Left cardiac atrium (tissue), 4 donors: ENCODE data around the gene ATP1A3. TPM values are rescaled to one million over a fixed set of nuclear protein-coding genes. Genes with fewer than 3 reads are reported as not detected.
"Not testable (repeated sequence)": the region's sequence is repeated elsewhere in the genome, so short reads cannot be mapped to it uniquely, and the experiment has no call there.

Experiments used
- ATAC-seq, 2 donors: fragments of 200-7000 bp; cut with Tn5 transposase; one replicate each; pipeline ENCODE4 v1.9.1; 2020; ENCODE audit warnings: mild to moderate bottlenecking in 2 of 2, moderate library complexity in 2 of 2
- DNase-seq: peaks from one replicate; pipeline ENCODE4 v3.0.0-alpha.2; 2020
- intact Hi-C, 2 donors: fragments of 100-400 bp; cut with DNase I; formaldehyde crosslinking; loops; one replicate each; pipeline versions ENCODE4 v1.14.1 to v1.15.1; 2022 to 2023
- total RNA-seq, 2 donors: library from RNA; stranded (reverse); fragmentation: NEBNext Ultra II Directional; extraction: Animal tissue kit (Norgen Biotek cat#: 25700); gene quantifications; one replicate each; pipeline ENCODE4 v1.2.1, GENCODE V29; 2021
- donor health status: DM: no; HTN: yes; CAD: no.
- donor health status: DM: no; HTN: yes; CAD: no; lungs with severe emphysema.
- donor health status: DM: yes; HTN: yes; CAD: no.
- donor health status: Dilated cardiomyopathy.

Gene ATP1A3
- total RNA-seq, 2 donors from 2014 or later: 235 to 274 TPM

DNA sequence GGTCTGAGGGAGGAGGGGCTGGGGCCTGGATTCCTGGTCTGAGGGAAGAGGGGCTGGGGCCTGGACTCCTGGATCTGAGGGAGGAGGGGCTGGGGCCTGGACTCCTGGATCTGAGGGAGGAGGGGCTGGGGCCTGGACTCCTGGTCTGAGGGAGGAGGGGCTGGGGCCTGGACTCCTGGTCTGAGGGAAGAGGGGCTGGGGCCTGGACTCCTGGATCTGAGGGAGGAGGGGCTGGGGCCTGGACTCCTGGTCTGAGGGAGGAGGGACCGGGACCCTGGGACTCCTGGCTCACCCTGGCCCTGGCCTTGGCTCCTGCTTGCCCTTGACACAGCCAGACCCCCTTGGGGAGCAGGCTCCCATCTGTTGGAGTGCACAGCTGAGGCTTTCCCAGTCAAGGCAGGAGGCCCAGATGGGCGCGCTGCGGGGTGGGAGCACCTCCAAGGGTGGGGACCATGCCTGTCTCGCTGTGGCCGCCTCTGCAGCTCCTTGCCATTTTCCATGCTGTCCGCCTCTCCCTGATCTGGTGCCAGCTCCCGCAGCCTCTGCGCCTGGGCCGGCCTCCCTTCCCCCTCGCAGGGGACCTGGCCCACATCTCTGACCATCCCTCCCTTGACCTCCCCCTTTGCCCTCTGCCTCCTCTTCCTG, 2.0 kb downstream of the ATP1A3 start:
- DNase-seq, ATAC-seq, intact Hi-C loops: not testable (repeated sequence)

DNA sequence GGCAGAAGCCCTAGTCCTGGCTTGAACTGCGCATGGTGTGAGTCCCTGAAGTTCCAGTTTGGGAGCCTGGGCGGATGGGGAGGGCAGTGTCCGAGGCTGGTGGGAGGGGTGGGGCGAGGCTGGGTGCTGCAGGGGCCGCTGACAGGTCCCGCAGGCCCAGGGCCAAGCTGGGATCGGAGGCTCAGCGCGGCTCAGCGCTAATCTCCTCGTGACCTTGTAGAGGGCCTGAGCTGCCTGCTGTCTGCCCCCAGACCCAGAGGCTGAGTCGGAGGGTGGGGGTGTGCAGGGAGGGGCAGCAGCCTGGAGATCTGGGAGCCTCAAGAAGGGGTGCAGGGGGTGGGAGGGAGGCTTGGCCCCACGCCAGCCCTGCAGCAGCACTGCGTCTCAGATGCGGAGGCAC, 3.0 kb downstream of the ATP1A3 start:
- ATAC-seq (peak; percentile 53 to 61), DNase-seq (peak; percentile 60)
- intact Hi-C loops: no loop called here

DNA sequence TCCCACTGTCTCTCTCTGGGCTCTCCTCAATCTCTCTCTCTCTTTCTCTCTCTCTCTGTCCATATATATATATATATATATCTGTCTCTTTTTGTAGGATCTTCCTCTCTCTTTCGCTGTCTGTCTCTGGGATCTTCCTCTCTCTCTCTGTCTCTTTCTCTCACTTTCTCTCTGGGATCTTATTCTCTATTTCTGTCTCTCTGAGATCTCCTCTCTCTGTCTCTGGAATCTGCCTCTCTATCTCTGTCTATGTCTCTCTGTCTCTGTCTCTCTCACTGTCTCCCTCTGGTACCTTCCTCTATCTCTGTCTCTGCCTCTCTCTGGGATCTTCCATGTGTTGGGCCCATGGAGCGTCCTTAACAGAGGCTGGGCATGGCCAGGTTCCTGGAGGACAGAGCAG, 3.4 kb downstream of the ATP1A3 start:
- ATAC-seq (no peak), DNase-seq (no peak)
- intact Hi-C loops: no loop called here

DNA sequence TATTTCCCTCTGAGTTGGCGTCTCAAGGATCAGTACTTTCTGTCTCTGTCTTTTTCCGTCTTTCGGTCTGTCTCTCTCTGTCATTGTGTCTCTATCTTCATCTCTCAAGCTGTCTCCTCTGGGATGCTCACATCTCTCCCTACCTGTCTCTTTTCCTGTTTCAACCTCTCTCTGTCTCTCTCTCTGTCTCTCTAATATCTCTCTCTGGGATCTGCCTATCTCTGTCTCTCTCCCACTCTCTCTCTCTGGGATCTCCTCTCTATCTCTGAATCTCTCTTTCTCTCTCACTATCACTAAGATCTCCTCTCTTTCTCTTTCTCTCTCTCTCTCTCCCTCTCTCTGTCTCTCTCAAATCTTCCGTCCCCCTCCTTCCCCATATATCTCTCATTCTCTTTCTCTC, 4.0 kb downstream of the ATP1A3 start:
- intact Hi-C loops: no loop called here
- DNase-seq (no peak), ATAC-seq (no peak)

DNA sequence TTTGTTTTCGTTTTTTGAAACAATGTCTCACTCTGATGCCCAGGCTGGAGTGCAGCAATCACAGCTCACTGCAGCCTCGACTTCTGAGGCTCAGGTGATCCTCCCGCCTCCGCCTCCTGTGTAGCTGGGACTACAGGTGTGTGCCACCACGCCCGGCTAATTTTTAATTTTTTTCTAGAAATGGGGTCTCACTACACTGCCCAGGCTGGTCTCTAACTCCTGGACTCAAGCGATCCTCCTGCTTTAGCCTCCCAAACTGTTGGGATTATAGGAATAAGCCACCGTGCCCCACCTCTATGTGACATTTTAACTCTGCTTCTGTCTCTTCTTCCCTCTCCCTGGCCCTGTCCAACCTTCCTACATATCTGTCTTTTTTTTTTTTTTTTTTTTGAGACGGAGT, 5.1 kb downstream of the ATP1A3 start:
- ATAC-seq (no peak), DNase-seq (no peak)
- intact Hi-C loops: no loop called here

DNA sequence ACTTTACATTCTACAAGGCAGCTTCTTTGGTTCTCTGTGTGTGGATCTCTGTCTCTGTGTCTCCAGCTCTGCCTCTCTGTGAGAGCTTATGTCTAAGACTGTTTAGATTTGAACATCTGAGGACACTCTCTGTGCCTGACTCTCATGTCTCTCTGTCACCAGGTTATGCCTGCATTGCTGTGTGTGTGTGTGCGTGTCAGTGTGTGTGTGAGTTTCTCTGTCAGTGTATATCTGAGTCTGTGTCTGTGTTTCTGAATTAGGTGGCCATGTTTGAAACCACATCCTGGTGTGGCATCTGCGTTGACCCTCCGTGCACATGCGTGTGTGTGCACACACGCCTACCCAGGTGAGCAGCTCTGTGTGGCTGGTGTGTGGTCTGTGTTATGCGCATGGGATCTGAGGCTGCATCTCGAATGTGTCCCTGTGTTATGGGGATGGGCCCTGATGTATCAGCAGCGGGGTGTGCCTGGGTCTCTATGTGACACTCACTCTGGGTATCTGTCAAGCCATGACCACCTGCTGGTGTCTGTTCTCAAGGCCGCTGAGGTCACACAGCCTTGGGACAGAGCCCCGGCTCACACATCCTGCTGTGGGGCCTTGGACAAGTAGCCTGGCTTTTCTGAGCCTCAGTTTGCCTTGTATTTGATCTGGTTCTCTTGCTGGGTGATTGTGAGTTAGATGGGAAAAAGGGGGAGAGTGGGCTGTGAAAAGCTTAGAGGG, 6.7 kb downstream of the ATP1A3 start:
- no peak for ATAC-seq
- DNase-seq: no peak
- intact Hi-C loops: no loop called here

DNA sequence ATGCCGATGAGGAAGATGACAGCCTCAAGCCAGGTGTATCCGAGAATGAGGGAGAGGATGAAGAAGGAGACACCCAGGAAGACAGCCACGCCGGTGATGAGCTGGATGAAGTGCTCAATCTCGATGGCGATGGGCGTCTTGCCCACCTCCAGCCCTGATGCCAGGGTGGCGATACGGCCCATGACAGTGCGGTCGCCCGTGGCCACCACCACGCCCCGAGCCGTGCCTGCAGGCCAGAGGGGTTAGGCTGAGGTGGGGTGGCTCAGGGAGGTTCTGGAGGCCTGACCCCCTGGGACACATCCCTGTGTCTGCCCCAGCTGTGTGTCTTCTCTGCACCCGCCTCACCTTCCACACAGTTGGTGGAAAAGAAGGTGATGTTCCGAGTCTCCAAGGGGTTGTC, 9.1 kb downstream of the ATP1A3 start:
- ATAC-seq (no peak), DNase-seq (no peak)
- intact Hi-C loops: no loop called here

DNA sequence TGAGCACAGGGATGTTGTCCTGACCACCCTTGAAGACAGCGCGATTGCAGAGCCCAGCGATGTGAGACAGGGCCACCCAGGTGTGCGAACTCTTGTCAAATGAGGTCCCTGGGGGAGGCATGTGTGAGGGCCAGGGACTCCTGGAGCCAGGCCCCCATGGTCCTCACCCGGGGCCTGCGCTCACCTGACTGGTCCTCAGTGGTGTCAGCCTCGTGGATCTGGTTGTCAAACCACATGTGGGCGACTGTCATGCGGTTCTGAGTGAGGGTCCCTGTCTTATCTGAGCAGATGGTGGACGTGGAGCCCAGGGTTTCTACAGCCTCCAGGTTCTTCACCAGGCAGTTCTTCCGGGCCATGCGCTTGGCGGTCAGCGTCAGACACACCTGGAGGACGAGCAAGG, 12.3 kb downstream of the ATP1A3 start:
- ATAC-seq: no peak
- intact Hi-C loops: no loop called here
- DNase-seq: no peak

DNA sequence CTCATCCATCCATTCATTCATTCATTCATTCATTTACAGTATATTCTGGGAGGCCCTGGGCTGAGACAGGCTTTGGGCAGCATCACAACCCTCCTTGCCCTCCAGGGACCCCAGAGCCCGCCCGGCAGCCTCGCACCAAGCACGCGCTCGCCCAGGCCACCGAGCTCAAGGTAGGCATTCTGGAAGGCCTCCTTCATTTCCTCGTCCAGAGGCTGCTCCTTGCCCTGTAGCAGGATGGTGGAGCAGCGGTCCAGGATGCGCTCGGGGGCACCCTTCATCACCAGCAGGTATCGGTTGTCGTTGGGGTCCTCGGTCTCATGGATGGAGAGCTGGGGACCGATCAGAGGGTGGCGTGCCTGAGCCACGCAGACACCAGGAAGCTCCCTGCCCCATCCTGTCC, 15.6 kb downstream of the ATP1A3 start:
- intact Hi-C loops: no loop called here
- DNase-seq: no peak
- ATAC-seq: no peak

DNA sequence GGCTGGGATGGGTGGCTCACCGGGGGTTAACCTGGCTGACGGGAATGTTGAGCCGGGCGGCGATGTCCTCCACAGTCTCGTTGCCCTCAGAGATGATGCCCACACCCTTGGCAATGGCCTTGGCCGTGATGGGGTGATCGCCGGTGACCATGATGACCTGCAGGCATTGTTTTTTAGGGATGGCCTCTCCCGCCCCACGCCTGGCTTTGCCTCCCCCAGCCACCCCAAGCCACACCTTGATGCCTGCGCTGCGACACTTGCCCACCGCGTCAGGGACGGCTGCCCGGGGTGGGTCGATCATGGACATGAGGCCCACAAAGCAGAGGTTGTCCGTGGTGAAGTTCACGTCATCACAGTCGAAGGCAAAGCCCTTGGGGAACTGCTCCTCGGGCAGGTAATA, 16.1 kb downstream of the ATP1A3 start:
- no peak for ATAC-seq
- DNase-seq: no peak
- intact Hi-C loops: no loop called here

DNA sequence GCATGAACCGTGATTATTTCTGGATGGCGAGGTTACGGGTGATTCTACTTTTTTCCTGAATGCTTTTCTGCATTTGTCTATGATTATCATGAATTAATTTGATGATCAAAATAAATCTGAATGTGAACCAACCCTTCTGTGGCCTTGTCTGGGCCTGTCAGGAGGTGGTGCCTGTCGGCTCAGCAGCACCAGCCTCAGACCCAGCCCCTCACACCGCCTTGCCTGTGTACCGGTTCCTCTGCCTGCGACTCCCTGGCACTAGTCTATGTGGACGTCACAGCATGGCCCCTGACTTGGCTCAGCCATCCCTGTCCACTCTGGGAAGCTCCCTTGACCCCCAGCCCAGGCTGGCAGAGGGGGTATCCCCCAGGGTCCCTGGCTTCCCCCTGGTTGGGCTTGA, 19.4 kb downstream of the ATP1A3 start:
- ATAC-seq: peak in 1 of 2 donors; percentile 15
- DNase-seq: no peak
- intact Hi-C loops: no loop called here

DNA sequence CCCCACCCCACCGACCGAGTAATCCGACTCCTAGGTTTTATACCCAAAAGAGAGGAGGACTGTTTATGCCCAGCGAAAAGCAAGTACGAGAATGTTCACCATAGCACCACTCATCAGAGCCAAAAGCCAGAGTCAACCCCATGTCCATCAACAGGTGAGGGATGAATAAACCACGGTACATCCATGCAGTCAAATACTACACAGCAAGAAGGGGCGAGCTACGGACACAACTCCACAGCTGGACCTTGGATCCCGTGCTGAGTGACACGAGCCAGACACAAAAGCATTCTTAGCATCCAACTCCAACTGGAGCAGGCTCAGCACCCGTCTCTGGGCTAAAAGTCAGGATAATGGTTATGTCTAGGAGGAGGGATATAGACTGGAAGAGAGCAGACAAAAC, 22.7 kb downstream of the ATP1A3 start:
- intact Hi-C loops: no loop called here
- DNase-seq: no peak
- ATAC-seq: no peak

DNA sequence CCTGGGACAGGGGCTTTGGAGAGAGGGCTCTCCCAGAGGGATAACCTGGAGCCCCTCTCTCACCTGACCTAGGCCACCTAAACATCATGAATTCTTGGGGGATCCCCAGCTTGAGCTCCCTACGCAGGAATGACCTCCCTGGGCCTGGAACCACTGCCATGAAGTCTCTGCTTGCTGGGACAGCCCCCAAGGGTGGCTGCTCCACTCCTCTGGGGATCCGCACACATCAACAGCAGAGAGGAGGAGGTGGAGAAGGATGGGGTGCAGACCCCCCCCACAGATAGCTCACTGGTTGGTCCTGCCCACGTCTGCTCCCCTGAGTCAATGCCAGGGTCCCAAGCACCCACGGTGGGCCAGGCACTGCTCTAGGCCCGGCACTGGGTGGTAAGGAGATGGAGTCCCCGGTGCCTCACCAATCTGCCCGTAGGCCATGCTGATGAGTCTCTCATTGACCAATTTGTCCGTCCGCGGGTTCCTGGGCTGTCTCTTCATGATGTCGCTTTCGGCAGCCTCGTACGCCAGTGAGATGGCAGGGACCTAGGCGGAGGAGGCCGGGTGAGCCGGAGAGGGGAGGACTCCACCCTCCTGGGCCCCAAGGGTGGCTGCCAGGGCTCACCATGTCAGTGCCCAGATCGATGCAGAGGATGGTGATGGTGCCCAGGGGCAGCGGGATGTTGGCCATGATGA, 24.1 kb downstream of the ATP1A3 start:
- intact Hi-C loops: no loop called here
- DNase-seq (no peak), ATAC-seq (no peak)

DNA sequence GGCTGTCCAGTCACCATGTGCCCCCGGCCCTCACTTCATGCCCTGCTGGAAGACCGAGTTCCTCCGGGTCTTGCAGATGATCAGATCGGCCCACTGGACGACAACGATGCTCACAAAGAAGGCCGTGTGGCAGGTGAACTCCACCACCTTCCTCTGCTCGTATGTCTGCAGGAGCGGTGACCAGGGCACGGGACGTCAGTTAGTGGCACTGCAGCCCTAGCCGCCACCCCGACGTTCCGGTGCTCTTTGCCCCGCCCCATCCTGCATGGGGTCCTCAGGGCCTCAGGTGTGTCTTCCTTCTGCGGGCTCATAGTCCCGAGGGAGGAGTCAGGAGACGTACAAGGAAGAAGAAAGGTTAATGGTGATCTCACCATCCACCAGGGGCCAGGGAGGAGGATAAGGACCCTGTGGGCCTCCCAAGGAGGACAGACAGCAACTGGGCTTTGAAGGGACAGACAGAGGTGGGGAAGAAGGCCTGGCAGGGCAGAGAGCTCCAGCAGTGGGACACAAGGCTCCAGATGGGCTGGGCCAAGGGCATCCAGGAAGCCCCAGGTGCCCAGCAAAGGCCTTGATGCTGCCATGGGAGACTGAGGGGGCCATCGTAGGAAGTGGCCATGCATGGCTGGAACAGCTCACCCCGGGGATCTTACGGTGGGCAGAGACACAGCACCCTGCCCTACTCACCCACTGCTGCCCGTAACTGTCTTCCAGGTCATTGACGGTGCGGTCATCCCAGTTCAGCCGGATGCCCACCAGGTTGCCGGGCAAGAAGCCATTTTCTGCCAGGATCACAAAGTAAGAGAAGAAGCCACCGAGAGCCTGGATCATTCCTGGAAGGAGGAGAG, 25.1 kb downstream of the ATP1A3 start:
- ATAC-seq: no peak
- intact Hi-C loops: no loop called here
- no peak for DNase-seq

DNA sequence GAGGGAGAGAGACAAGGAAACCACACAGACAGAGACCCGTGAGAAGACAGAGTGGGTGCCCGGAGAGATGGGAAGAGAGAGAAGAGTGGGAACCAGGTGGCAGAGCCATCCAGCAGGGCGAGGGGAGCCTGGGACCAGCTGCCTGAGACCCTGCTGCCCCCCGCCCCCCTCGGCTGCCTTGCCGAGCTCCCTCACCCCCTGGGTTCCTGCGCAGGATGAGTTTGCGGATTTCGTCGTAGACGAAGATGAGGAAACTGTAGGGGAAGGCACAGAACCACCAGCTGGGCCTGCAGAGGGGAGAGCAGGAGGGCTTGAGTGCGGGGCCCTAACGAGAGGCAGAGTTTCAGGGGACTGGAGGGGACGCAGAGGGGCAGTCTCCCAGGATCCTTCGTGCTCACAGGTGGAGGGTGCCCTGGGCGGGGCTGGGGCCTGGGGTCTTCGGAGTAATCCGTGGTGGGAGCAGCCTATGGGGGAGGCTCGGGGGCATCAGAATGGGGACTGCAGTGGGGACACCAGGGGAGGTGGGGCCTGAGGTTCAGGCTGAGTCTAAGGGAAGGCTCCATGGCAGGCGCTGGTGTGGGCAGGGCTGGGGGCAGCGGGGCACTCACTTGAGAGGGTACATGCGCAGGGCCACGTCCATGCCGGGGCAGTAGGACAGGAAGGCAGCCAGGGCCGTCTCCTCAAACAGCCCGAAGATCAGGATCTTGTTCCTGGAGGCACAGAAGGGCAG, 26.8 kb downstream of the ATP1A3 start:
- intact Hi-C loops: no loop called here
- DNase-seq (no peak), ATAC-seq (no peak)

DNA sequence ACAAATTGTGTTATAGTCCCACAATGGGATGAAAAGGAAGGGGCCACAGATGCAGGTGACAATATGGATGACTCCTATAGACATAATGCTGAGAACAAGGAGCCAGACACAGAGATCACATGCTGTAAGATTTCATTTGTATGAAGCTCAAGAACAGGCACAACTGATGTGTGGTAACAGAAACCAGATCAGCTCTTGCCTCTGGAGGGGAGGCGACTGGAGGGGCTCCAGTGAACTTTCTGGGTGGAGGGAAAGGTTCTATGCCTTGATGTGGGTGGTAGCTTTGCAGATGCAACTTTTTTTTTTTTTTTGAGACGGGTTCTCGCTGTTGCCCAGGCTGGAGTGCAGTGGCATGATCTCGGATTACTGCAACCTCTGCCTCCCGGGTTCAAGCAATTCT, 28.9 kb downstream of the ATP1A3 start:
- no peak for DNase-seq
- ATAC-seq: no peak
- intact Hi-C loops: no loop called here

DNA sequence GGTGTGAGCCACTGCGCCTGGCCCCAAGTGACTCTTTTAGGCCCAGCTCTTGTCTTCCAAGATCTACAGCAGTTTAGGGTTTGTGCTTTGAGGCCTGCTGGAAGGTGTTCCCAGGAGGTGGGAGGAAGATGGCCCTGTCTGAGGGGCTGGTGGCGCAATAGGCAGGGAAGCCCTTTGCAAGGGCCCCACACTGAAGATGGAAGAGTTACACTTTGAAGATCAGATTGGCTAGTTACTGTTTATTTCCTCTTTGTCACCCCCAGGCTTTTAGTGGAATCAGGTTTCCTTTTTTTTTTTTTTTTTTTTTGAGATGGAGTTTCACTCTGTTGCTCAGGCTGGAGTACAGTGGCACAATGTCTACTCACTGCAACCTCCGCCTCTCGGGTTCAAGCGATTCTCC, 33.1 kb downstream of the ATP1A3 start:
- ATAC-seq (no peak), DNase-seq (no peak)
- intact Hi-C loops: no loop called here

DNA sequence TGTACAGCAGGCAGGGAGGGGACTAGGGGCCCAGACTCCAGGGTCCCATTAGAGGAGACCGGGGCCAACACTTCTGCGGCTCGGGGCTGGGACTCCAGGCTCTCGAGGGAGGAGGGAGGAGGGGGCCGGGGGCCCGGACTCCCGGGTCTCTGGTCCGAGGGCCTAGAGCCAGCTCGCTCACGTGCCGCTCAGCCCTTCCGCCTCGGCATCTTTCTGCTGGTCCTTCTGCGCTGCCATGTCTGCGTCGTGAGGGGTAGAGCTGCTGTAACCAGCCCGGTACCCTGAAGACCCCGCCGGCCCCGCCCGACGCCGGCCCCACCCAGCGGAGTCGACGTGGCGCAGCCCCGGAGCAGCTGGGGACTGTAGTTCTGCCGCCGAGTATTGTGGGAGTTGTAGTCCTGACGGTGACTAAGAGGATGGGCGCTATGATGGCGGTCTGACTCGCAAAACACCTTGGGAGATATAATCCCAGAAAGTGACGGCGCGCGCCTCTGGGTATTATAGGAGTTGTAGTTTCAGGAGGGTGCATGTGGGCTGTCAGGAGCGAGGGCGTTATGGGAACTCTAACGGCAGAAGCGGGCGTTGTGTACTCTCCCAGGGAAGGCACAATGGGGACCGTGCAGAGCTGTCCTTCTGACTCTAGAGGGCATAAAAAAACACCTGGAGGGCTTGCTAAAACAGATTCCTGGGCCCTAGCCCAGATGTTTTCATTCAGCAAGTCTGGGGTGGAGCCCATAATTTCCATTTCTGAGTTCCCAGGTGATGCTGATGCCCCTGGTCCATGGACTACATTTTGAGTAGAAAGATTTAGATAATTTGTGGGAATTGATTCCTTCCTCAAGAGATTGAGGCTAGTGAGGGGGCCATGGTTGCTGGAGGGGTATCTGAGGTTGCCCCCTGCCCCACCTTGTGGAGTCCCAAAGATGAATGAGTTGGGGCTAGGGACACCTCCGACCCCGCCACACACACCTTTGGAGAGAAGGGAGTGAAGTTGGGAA, 34.7 kb downstream of the ATP1A3 start, which contains the start of gene RABAC1:
RABAC1 (minus strand) TSS at position 266 of the 998 bp plus-strand sequence; CDS start at position 237, 29 bp downstream.
- peak; percentile 93 for DNase-seq
- ATAC-seq: peak; percentile 95
- intact Hi-C loops: no loop called here
